VCaP (cell line): ENCODE data around the gene OR1N1.

ENCODE experiments used
- H3K27ac ChIP-seq: fragments of 450-650 bp; 2 replicates; pipeline ENCODE4 v1.5.1; 2017
- CTCF ChIP-seq: fragments of 450-650 bp; conservative IDR thresholded peaks from 2 replicates; pipeline ENCODE4 v1.5.1; 2017; ENCODE audit warnings: mild to moderate bottlenecking, moderate library complexity

OR1N1 gene

GRCh38 chr9:122510502-122510901 lies 16.6 kb downstream of the OR1N1 start, which contains the start of gene OR1J2:
OR1J2 (plus strand) TSS chr9:122510802; CDS start chr9:122510802, 0 bp downstream.
- no peak for TF ChIP-seq CTCF
- no peak within 1 kb of the TSS for H3K27ac ChIP-seq

- no peak for TF ChIP-seq CTCF
- no peak overlapping the region for H3K27ac ChIP-seq
These were observed 20.1 kb downstream of the OR1N1 start for GRCh38 chr9:122506964-122507363.

GRCh38 chr9:122498883-122499288 lies 28.2 kb downstream of the OR1N1 start:
- no peak overlapping the region for H3K27ac ChIP-seq
- TF ChIP-seq CTCF, result peak; percentile 83

- no peak for TF ChIP-seq CTCF
- no peak overlapping the region for H3K27ac ChIP-seq
These were observed 48.0 kb downstream of the OR1N1 start for GRCh38 chr9:122479062-122479461.

- H3K27ac ChIP-seq, result no peak within 1 kb of the TSS
- TF ChIP-seq CTCF, result no peak
These were observed 49.3 kb downstream of the OR1N1 start, which contains the start of gene OR1J1 for GRCh38 chr9:122477826-122478225. OR1J1 (minus strand) TSS chr9:122477926; CDS start chr9:122477926, 0 bp downstream.

- no peak for TF ChIP-seq CTCF
- H3K27ac ChIP-seq, result no peak overlapping the region
These were observed 49.7 kb downstream of the OR1N1 start for GRCh38 chr9:122477346-122477745.
